ENCODE measurements around the gene OMP.
A peak's percentile ranks its signal among the peaks of the same experiment; 100 is the strongest.
"Not testable (repeated sequence)": the region's sequence is repeated elsewhere in the genome, so short reads cannot be mapped to it uniquely, and the experiment has no call there.

OMP gene

GRCh38 chr11:77087723-77088225 lies 14.9 kb upstream of the OMP start:
- DNase-seq = no peak

- no peak for DNase-seq
Observed at GRCh38 chr11:77088236-77089003, 14.2 kb upstream of the OMP start.

DNA sequence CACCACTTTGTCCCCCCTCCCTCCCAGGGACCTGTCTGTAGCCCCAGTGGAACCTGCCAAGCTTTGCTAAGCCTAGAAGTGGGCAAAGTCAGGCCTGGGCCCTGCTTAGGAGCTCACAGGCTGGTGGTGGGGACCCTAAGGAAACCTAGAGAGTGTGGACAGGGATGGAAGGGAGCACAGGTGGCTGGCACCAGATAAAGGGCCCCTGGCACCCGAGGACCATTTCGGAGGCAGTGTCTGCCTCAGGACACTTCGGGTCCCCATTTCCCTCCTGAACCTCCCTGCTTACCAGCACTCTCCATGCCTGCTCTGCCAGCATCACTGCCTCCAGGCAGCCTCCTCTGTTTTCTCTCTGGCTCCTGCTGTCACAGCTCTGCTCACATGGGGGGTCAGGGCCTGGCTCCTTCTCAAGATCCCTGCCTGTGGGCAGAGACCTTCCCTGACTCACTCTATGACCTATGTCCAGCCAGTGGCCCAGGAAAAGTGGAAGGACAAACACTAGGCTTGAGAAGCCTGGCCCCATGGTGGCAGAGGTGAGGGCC lies 13.6 kb upstream of the OMP start:
- no peak for DNase-seq

GRCh38 chr11:77090046-77090372 lies 12.6 kb upstream of the OMP start:
- DNase-seq = no peak

DNA sequence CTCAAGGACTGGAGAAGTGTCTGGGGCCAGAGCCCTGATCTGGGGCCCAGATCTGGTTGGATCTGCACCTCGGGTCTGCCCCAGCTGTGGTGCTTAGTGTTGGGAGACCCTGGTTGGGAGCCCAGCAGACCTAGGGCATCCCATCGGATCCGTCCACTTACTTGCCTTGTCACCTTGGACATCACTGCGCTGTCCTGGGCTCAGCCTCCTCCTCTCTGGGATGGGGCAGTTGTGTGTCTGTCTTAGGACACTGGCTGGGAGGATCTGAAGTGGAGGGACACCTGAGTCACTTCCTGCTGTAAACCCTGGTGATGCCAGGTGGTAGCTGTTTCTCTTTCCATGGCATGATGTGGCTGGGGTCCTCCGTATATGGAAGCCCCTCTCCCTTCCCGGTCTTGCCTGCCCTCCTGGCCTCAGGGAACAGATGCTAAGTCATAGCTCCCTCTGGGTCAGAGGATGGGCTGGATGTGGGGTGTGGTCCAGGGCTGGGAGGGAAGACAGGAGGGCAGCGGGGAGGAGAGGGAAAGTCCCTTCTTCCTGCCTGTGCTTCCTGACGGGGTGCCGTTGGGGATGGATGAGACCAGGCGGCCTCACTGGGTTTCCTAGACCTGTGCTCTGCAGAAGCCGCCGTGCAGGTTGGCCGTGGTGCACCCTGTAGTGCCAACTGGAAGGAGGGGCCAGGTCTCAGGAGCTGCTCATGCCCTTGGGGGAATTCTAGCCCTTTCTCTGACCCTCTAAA lies 12.1 kb upstream of the OMP start:
- no peak for DNase-seq

GRCh38 chr11:77091146-77091940 lies 11.3 kb upstream of the OMP start:
- peak; percentile 78 to 81 for DNase-seq

DNA sequence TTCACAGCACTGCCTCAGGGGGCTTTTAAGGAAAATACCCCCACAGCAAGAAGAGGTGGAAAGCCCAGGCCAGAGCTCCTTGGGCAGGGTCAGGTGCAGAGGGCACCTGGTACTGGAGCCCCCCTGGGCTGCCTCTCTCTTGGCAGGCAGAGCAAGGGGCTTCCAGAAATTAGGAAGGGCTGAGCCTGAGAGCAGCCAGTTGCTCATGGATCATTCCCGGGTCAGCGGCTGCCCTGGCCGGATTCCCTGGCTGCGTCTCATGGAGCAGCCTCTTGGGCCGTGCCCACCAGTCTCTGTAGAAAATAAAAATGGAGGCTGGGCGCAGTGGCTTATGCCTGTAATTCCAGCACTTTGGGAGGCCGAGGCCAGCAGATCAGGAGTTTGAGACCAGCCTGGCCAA lies 10.3 kb upstream of the OMP start:
- no peak for DNase-seq

- no peak for DNase-seq
Observed at GRCh38 chr11:77093056-77093891, 9.4 kb upstream of the OMP start.

- no peak for DNase-seq
Observed at GRCh38 chr11:77093987-77094840, 8.4 kb upstream of the OMP start.

DNA sequence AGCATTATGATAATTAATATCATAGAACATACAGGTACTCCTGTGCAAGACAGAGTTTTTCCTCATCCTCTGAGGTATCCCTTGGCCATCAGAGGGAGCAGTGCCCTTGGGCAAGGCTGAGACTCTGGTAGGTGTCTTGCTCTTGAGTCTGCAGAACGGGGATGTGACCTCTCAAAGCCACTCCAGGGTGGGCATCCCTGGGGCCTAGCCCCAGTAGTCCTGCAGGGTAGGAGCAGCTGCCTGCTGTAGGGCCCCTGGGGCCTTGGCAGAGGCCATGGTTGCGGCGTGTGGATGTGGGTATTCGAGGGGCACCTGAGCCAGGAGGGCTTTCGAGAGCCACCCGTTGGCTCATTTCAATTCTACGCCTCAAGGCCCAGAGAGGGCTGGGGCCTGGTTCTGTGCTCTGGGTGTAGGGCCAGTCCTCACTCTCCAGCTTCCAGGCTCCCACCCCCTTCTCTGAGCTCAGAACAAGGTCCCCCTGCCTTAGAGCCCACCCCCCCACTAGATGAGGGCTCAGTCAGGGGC lies 7.7 kb upstream of the OMP start:
- no peak for DNase-seq

- DNase-seq = no peak
Observed at GRCh38 chr11:77095551-77096490, 6.8 kb upstream of the OMP start.

DNA sequence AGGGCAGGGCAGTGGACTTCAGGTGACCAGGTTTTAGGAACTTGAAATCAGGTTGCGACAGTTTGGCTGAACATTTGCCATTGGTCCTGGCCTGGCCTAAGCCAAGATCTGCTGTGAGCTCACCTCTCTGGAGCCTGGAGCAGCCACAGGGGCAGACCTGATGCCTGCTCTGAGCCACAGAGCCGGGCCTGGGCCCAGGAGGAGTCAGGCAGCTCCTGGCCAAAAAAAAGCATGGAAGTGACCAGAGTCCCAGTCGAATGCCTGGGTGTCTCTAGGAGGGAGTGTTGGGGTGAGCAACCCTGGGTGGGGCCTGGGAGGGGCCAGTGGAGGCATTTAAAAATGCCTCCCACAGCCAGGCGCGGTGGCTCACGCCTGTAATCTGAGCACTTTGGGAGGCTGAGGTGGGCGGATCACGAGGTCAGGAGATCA lies 6.0 kb upstream of the OMP start:
- no peak for DNase-seq

- not testable (repeated sequence) for DNase-seq
Observed at GRCh38 chr11:77097180-77097579, 5.5 kb upstream of the OMP start.

- no peak for DNase-seq
Observed at GRCh38 chr11:77100166-77101042, 2.2 kb upstream of the OMP start.

- peak in 1 of 2 experiments; percentile 18 for DNase-seq
Observed at GRCh38 chr11:77101043-77101537, 1.6 kb upstream of the OMP start.

DNA sequence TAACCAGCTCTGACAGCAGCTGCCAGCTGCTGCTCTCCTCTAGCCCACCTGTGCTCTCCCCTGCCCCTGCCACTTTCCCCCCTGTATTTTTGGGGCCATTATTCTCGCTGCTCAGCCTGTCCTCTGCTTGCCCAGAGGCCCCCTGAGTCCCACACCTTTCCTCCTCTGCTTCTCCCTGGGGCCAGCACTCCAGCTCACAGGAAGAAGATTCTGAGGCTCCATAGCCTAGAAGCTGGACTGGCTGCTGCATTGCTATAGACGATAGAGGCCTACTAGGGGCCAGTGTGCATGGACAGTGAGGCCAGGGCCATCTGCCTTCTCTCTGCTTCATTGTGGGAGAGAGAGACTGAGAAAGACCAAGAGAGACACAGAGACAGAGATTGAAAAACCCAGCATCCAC lies 679 bp downstream of the OMP start:
- DNase-seq = no peak

GRCh38 chr11:77104727-77105126 lies 2.1 kb downstream of the OMP start:
- DNase-seq = no peak

- no peak for DNase-seq
Observed at GRCh38 chr11:77106321-77106720, 3.7 kb downstream of the OMP start.

GRCh38 chr11:77106759-77107158 lies 4.1 kb downstream of the OMP start:
- no peak for DNase-seq

Measured in SHP77 (cell line).